Measurements from ENCODE around the gene CRNN. TPM values are rescaled to one million over a fixed set of nuclear protein-coding genes. Genes with fewer than 3 reads are reported as not detected.

The CRNN gene
- total RNA-seq, 1 experiment from 2014 or later, result not detected

DNA sequence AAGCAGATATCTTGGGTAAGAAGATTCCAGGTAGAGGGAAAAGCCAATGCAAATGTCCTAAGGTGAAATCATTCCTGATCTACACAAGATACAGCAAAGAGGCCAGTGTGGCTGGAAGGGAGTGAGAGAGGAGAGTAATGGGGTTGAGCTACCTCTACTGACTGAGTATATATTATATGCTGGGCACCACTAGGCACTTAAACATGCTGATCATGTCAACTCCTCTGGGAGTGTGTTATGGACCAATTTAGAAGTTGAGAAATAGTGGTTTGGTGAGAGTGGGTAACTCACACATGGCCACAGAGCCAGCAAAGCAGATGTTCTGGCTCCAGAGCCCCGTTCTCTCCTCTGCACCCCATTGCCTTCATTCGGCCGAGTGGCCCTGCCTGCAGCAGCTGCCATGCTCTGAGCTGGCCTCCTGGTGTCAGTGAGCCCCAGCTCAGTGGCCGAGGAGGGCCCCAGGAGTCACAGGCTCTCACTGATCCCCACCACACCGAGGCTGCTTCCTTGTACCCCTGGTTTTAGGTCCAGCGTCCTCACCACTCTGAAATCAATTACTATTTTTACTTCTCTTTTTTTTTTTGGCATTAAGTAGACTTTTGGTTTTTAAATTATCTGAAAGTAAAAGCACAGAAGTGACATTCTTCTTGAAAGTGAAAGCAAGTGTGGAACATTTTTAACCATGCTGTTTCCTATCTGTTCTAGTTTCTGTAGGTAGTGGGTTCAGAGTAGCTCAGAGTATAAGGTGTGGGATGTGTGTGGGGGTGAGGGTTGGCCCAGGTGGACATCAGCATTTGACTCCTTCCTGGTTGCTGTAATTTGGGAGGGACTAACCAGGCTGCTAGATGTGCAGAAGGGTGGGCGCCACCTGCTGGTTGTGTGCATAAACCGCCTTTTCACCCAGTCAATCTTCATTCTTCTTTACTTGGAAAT is 45.8 kb upstream of the CRNN start:
- peak; percentile 38 for DNase-seq
- no peak overlapping the region for H4K91ac ChIP-seq (ENCODE audit: insufficient read length, low read depth, low read length)
- no peak overlapping the region for H3K27ac ChIP-seq (ENCODE audit: insufficient read length, low read depth, low read length)
- no peak overlapping the region for H3K56ac ChIP-seq (ENCODE audit: insufficient read length, low read depth, low read length)
- no peak overlapping the region for H3T11ph ChIP-seq (ENCODE audit: low read length)
- H3K36me3 Mint-ChIP-seq (ENCODE audit: insufficient read depth in 1 of 3, low read depth in 3 of 3), result peaks cover 0 to 12% (median 7%) of the 10 kb centered on the region in 3 experiments; a peak in 4 of 7 replicates
- no peak overlapping the region for H2AK5ac ChIP-seq (ENCODE audit: insufficient read length, low read length)
- no peak overlapping the region for H3K23ac ChIP-seq (ENCODE audit: insufficient read length, low read depth, low read length)
- peaks cover 1% of the 10 kb centered on the region; the same call in 1 of the 2 replicates for H3K27me3 Mint-ChIP-seq (ENCODE audit: low read depth)
- H3K79me1 ChIP-seq (ENCODE audit: insufficient read depth, low read depth, low read length, poor library complexity, severe bottlenecking), result no peaks in the 10 kb centered on the region
- TF ChIP-seq, protein P1, sequence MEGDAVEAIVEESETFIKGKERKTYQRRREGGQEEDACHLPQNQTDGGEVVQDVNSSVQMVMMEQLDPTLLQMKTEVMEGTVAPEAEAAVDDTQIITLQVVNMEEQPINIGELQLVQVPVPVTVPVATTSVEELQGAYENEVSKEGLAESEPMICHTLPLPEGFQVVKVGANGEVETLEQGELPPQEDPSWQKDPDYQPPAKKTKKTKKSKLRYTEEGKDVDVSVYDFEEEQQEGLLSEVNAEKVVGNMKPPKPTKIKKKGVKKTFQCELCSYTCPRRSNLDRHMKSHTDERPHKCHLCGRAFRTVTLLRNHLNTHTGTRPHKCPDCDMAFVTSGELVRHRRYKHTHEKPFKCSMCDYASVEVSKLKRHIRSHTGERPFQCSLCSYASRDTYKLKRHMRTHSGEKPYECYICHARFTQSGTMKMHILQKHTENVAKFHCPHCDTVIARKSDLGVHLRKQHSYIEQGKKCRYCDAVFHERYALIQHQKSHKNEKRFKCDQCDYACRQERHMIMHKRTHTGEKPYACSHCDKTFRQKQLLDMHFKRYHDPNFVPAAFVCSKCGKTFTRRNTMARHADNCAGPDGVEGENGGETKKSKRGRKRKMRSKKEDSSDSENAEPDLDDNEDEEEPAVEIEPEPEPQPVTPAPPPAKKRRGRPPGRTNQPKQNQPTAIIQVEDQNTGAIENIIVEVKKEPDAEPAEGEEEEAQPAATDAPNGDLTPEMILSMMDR (conservative IDR thresholded peaks at IDR 0.05), result peak; percentile 64
- H3K18ac ChIP-seq (ENCODE audit: insufficient read length, low read depth, low read length), result no peak overlapping the region
- H2BK5ac ChIP-seq (ENCODE audit: insufficient read length, low read length), result no peak overlapping the region
- H3K4me2 ChIP-seq (ENCODE audit: insufficient read depth, insufficient read length, low read length), result no peak overlapping the region
- no peak overlapping the region for H2AFZ ChIP-seq (ENCODE audit: low read length)
- no CpG with 5 or more reads among the region's 8 CpGs for WGBS (ENCODE audit: extremely low coverage, insufficient read length, low lambda C conversion rate)
- no peak overlapping the region for H2BK120ac ChIP-seq (ENCODE audit: low read depth, low read length, poor library complexity, severe bottlenecking)
- no peak overlapping the region for H4K5ac ChIP-seq (ENCODE audit: insufficient read length, low read depth, low read length)
- no peak overlapping the region for H3K9ac ChIP-seq (ENCODE audit: extremely low read depth, insufficient read length, low read length)
- no peak overlapping the region for H2BK12ac ChIP-seq (ENCODE audit: insufficient read length, low read depth, low read length)
- H2BK20ac ChIP-seq (ENCODE audit: low read depth, low read length, poor library complexity, severe bottlenecking), result no peak overlapping the region
- H3K27me3 ChIP-seq (ENCODE audit: insufficient read depth, low read length), result no peaks in the 10 kb centered on the region
- no peaks in the 10 kb centered on the region for H3K4me1 Mint-ChIP-seq
- H2BK15ac ChIP-seq (ENCODE audit: low read depth, low read length), result no peak overlapping the region
- no peaks in the 10 kb centered on the region; the same call in 1 of the 2 replicates for H3K79me2 ChIP-seq (ENCODE audit: insufficient read depth, low read length)
- no peak overlapping the region for H3K14ac ChIP-seq (ENCODE audit: insufficient read depth, low read length)
- H3K4me1 ChIP-seq (ENCODE audit: insufficient read depth, low read length), result no peaks in the 10 kb centered on the region
- no peak overlapping the region for H3K4ac ChIP-seq (ENCODE audit: low read depth, low read length)
- H3K9me3 ChIP-seq (ENCODE audit: control insufficient read depth, low read depth, low read length), result peaks cover 32% of the 10 kb centered on the region
- no peaks in the 10 kb centered on the region for H3K23me2 ChIP-seq (ENCODE audit: insufficient read length, low read depth, low read length, poor library complexity, severe bottlenecking)
- H3K9me3 Mint-ChIP-seq, result peaks cover 74 to 82% of the 10 kb centered on the region in 2 experiments
- H3K27ac Mint-ChIP-seq, result no peak overlapping the region
- H4K8ac ChIP-seq (replicated peaks; ENCODE audit: insufficient read length, low read depth, low read length), result no peak overlapping the region
- H3K4me3 Mint-ChIP-seq, result no peak overlapping the region
- no peaks in the 10 kb centered on the region for H4K20me1 ChIP-seq (ENCODE audit: control insufficient read depth, insufficient read depth, insufficient read length)

Data from H9 (cell line).